Endodermal cell (in vitro differentiated cells): ENCODE data around the gene ERGIC2. TPM values are rescaled to one million over a fixed set of nuclear protein-coding genes. Genes with fewer than 3 reads are reported as not detected.
"Not testable (repeated sequence)": the region's sequence is repeated elsewhere in the genome, so short reads cannot be mapped to it uniquely, and the experiment has no call there.

Experiments used
- DNase-seq: peaks from one replicate; pipeline ENCODE4 v3.0.0-alpha.2; 2017
- H3K27ac ChIP-seq: 2 replicates; pipeline ENCODE4 v1.5.1; 2013; ENCODE audit warnings: mild to moderate bottlenecking, low read depth, low read length, moderate library complexity
- H3K27me3 ChIP-seq: 2 replicates; pipeline ENCODE4 v1.6.1; 2013; ENCODE audit warnings: mild to moderate bottlenecking, low read length, moderate library complexity; ENCODE audit not compliant: insufficient read depth, control insufficient read depth, poor library complexity, severe bottlenecking
- H3K36me3 ChIP-seq: 2 replicates; pipeline ENCODE4 v1.7.0; 2013; ENCODE audit warnings: mild to moderate bottlenecking, low read length, moderate library complexity; ENCODE audit not compliant: control insufficient read depth, insufficient read depth
- H3K4me1 ChIP-seq: one replicate; pipeline ENCODE4 v1.7.0; 2013; ENCODE audit warnings: low read length; ENCODE audit not compliant: control insufficient read depth, insufficient read depth
- H3K4me3 ChIP-seq: 2 replicates; pipeline ENCODE4 v1.5.1; 2013; ENCODE audit warnings: mild to moderate bottlenecking, low read length, moderate library complexity
- H3K9ac ChIP-seq: 2 replicates; pipeline ENCODE4 v1.6.1; 2013; ENCODE audit warnings: mild to moderate bottlenecking, low read length, moderate library complexity; ENCODE audit not compliant: poor library complexity, severe bottlenecking; ENCODE audit errors: extremely low read depth
- H3K9me3 ChIP-seq: 2 replicates; pipeline ENCODE4 v1.6.1; 2013; ENCODE audit warnings: mild to moderate bottlenecking, low read length, moderate library complexity; ENCODE audit not compliant: control insufficient read depth
- H3K27ac Mint-ChIP-seq: 2 replicates; pipeline ENCODE4 v1.8.0; 2020; ENCODE audit warnings: mixed read lengths
- H3K27me3 Mint-ChIP-seq: 2 replicates; pipeline ENCODE4 v1.8.0; 2021; ENCODE audit warnings: mild to moderate bottlenecking, mixed read lengths; ENCODE audit not compliant: insufficient read depth
- H3K36me3 Mint-ChIP-seq: 2 replicates; pipeline ENCODE4 v1.8.0; 2020; ENCODE audit warnings: low read depth, mixed read lengths
- H3K4me1 Mint-ChIP-seq: 2 replicates; pipeline ENCODE4 v1.8.0; 2020; ENCODE audit warnings: mixed read lengths
- H3K4me3 Mint-ChIP-seq: 2 replicates; pipeline ENCODE4 v1.8.0; 2020; ENCODE audit warnings: mild to moderate bottlenecking, moderate library complexity, mixed read lengths
- H3K9me3 Mint-ChIP-seq: 2 replicates; pipeline ENCODE4 v1.8.0; 2020; ENCODE audit warnings: mild to moderate bottlenecking, mixed read lengths
- WGBS, 2 experiments: methylation state at CpG; one replicate each; pipeline versions ENCODE4 v1.1.5 to v1.1.7; 2013; ENCODE audit warnings: missing lambda C conversion rate in 2 of 2, mixed read lengths in 1 of 2; ENCODE audit not compliant: insufficient coverage in 1 of 2, insufficient read length in 1 of 2; 5-methylcytosine and 5-hydroxymethylcytosine counted together
- total RNA-seq, 2 donors: library from RNA; stranded (reverse); fragmentation: NEBNext Ultra II Directional in 1 of 2; extraction: Animal tissue kit (Norgen Biotek cat#: 25700) in 1 of 2; gene quantifications; 2 replicates in 1 of 2; 3 replicates in 1 of 2; pipeline ENCODE4 v1.2.1, GENCODE V29; 2021
- TF ChIP-seq, protein P1 (sequence below): fragments of 200-600 bp; sonication (generic); conservative IDR thresholded peaks from 2 replicates; pipeline ENCODE4 v1.5.0; 2021; ENCODE audit warnings: antibody characterized with exemption, mild to moderate bottlenecking

The ERGIC2 gene
- total RNA-seq, 2 donors from 2014 or later, result 101 to 170 TPM

DNA sequence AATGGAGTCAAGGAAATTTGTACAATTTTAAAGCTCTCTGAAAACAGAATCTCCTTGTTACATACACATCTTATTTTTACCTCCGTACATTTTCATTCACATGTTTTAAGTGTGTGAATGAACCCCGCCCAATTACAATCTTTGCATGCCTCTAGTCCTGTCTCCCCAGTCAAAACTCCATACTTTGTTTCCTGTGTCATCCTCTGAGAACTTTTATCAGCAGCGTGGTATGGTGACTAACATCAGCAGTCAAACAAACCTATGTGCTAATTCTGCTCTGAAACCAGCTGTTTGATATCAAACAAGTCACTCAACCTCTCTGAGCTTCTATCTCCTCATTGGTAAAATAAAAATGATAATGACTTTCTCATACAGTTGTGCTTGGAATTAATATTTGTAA lies 15.8 kb upstream of the ERGIC2 start:
- no peaks in the 10 kb centered on the region for H3K9me3 Mint-ChIP-seq
- no peaks in the 10 kb centered on the region for H3K27me3 Mint-ChIP-seq
- no peaks in the 10 kb centered on the region for H3K36me3 ChIP-seq
- no peak for DNase-seq
- H3K9ac ChIP-seq, result no peak overlapping the region
- H3K27ac ChIP-seq, result no peak overlapping the region
- no peaks in the 10 kb centered on the region for H3K4me1 ChIP-seq
- no peaks in the 10 kb centered on the region for H3K9me3 ChIP-seq
- H3K36me3 Mint-ChIP-seq, result no peaks in the 10 kb centered on the region
- no peaks in the 10 kb centered on the region for H3K4me1 Mint-ChIP-seq
- H3K27ac Mint-ChIP-seq, result no peak overlapping the region
- TF ChIP-seq, protein P1, sequence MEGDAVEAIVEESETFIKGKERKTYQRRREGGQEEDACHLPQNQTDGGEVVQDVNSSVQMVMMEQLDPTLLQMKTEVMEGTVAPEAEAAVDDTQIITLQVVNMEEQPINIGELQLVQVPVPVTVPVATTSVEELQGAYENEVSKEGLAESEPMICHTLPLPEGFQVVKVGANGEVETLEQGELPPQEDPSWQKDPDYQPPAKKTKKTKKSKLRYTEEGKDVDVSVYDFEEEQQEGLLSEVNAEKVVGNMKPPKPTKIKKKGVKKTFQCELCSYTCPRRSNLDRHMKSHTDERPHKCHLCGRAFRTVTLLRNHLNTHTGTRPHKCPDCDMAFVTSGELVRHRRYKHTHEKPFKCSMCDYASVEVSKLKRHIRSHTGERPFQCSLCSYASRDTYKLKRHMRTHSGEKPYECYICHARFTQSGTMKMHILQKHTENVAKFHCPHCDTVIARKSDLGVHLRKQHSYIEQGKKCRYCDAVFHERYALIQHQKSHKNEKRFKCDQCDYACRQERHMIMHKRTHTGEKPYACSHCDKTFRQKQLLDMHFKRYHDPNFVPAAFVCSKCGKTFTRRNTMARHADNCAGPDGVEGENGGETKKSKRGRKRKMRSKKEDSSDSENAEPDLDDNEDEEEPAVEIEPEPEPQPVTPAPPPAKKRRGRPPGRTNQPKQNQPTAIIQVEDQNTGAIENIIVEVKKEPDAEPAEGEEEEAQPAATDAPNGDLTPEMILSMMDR, result no peak
- no peak overlapping the region for H3K4me3 Mint-ChIP-seq
- WGBS, 2 experiments, result 87 to 100% methylated on average over 2 to 3 of the region's 3 CpGs
- no peaks in the 10 kb centered on the region for H3K27me3 ChIP-seq
- H3K4me3 ChIP-seq, result no peak overlapping the region

DNA sequence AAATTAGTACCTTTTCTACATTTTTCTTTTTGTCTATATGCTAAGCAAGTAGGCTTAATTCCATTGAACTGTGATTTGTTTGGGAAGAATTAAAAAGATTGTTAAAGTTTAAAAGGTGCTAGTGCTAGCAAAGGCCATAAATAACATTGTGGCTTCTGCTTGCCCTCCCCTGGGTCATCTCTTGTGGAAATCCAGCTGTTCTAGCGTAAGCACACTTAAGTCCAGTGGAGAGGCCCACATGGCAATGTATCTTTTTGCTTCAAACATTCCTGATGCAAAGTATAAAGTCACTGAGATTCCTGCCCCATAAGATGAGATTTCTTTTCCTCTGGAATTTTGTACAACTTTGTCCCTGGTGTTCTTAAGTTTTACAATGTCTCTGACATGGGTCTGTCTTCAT lies 14.4 kb upstream of the ERGIC2 start:
- no peaks in the 10 kb centered on the region for H3K36me3 ChIP-seq
- no peak overlapping the region for H3K9ac ChIP-seq
- no peak overlapping the region for H3K4me3 ChIP-seq
- no peak overlapping the region for H3K27ac Mint-ChIP-seq
- no peak overlapping the region for H3K27ac ChIP-seq
- H3K9me3 Mint-ChIP-seq, result no peaks in the 10 kb centered on the region
- H3K9me3 ChIP-seq, result no peaks in the 10 kb centered on the region
- H3K36me3 Mint-ChIP-seq, result no peaks in the 10 kb centered on the region
- H3K27me3 Mint-ChIP-seq, result no peaks in the 10 kb centered on the region
- TF ChIP-seq, protein P1, result no peak
- 80 to 92% methylated on average over 1 of the region's 1 CpG for WGBS, 2 experiments
- no peak overlapping the region for H3K4me3 Mint-ChIP-seq
- peaks cover 2% of the 10 kb centered on the region for H3K4me1 Mint-ChIP-seq
- no peaks in the 10 kb centered on the region for H3K27me3 ChIP-seq
- DNase-seq, result no peak
- no peaks in the 10 kb centered on the region for H3K4me1 ChIP-seq

DNA sequence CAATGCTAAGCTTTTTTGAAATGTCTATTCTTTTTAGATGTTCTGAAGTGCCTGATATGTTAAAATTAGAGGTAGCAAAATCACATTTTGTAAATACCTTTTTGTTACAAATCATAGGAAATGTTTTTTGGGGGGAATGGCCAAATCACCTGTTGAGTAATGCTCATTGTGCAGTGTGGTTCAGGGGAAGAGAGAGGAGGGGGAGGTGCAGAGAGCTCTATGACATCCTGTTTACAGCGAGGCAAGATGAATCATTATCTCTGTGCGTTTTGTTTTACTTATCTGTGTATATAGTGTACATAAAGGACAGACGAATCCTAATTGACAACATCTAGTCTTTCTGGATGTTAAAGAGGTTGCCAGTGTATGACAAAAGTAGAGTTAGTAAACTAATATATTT lies 9.4 kb upstream of the ERGIC2 start:
- H3K27ac ChIP-seq, H3K4me3 ChIP-seq, H3K4me1 ChIP-seq, H3K36me3 ChIP-seq, H3K9me3 ChIP-seq, H3K27me3 ChIP-seq, H3K4me1 Mint-ChIP-seq, H3K36me3 Mint-ChIP-seq, DNase-seq, H3K27ac Mint-ChIP-seq, H3K27me3 Mint-ChIP-seq, H3K9ac ChIP-seq, H3K4me3 Mint-ChIP-seq: not testable (repeated sequence)
- H3K9me3 Mint-ChIP-seq, result peaks cover 11% of the 10 kb centered on the region
- 92 to 100% methylated on average over 1 to 3 of the region's 3 CpGs for WGBS, 2 experiments

DNA sequence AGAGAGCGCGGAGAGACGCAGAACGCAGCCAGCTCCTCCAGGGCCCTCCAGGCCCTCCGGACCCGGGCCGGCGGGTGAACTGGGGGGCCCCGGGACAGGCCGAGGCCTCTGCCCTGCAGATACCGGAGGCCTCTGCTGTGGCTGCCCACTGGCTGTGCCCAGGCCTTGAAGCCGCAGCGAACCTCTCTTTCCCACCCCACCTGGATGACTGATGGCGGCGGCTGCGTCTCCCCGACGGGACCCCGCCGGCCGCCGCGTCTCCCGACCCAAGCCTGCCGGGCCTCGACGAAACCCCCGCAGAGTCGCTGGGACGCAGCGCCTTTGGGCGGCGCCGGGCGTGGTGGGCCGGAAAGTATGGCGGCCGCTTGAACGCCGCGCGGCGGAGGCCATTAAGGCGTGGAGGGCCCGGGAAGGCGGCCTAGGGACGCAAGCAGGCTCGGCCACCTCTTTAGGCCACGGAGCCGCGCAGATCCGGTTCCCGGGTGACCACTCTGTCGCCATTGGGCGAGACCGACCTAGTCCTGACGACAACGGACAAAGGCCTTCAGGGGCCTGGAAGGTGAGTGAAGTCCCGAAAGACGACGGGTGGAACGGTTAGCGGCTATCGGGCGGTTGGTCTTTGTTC lies 8.4 kb upstream of the ERGIC2 start:
- no peak overlapping the region for H3K9ac ChIP-seq
- WGBS, 2 experiments, result 95 to 96% methylated on average over 31 to 65 of the region's 65 CpGs
- no peak for DNase-seq

DNA sequence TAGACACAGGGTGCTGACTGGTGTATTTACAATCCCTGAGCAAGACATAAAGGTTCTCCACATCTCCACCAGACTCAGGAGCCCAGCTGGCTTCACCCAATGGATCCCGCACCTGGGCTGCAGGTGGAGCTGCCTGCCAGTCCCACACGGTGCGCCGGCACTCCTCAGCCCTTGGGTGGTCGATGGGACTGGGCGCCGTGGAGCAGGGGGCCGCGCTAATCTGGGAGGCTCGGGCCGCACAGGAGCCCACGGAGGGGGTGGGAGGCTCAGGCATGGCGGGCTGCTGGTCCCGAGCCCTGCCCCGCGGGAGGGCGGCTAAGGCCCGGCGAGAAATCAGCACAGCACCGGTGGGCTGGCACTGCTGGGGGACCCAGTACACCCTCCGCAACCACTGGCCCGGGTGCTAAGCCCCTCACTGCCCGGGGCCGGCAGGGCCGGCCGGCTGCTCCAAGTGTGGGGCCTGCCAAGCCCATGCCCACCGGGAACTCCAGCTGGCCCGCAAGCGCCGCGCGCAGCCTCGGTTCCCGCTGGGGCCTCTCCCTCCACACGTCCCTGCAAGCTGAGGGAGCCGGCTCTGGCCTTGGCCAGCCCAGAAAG lies 5.2 kb upstream of the ERGIC2 start:
- not testable (repeated sequence) for H3K9me3 ChIP-seq, H3K36me3 Mint-ChIP-seq

More for the DNA sequence above, 8.4 kb upstream of the ERGIC2 start:
- H3K4me3 Mint-ChIP-seq, result no peak overlapping the region
- H3K36me3 Mint-ChIP-seq, result no peaks in the 10 kb centered on the region
- Histone ChIP-seq H3K36me3 (no peaks in the 10 kb centered on the region), H3K4me1 (no peaks in the 10 kb centered on the region), H3K27ac (no peak overlapping the region), H3K4me3 (no peak overlapping the region), H3K9me3 (no peaks in the 10 kb centered on the region), H3K27me3 (no peaks in the 10 kb centered on the region)
- H3K9me3 Mint-ChIP-seq, result peaks cover 19% of the 10 kb centered on the region
- H3K27me3 Mint-ChIP-seq, result no peaks in the 10 kb centered on the region
- H3K4me1 Mint-ChIP-seq, result peaks cover 3% of the 10 kb centered on the region
- TF ChIP-seq, protein P1, result no peak
- H3K27ac Mint-ChIP-seq, result no peak overlapping the region

More for the DNA sequence above, 5.2 kb upstream of the ERGIC2 start:
- H3K4me1 ChIP-seq, H3K4me3 Mint-ChIP-seq, H3K27me3 ChIP-seq, H3K27ac ChIP-seq, DNase-seq, H3K36me3 ChIP-seq, H3K27me3 Mint-ChIP-seq, H3K27ac Mint-ChIP-seq, H3K4me3 ChIP-seq, H3K9ac ChIP-seq: not testable (repeated sequence)
- H3K4me1 Mint-ChIP-seq, result peaks cover 11% of the 10 kb centered on the region
- 92 to 95% methylated on average over 12 to 36 of the region's 36 CpGs for WGBS, 2 experiments
- peaks cover 25% of the 10 kb centered on the region for H3K9me3 Mint-ChIP-seq
